ENCODE data around the gene CTDSP2.
A peak's percentile ranks its signal among the peaks of the same experiment; 100 is the strongest.
"Not testable (repeated sequence)": the region's sequence is repeated elsewhere in the genome, so short reads cannot be mapped to it uniquely, and the experiment has no call there.

CTDSP2 gene

GRCh38 chr12:57777367-57777766, 69.2 kb downstream of the CTDSP2 start:
- DNase-seq, result no peak

DNA sequence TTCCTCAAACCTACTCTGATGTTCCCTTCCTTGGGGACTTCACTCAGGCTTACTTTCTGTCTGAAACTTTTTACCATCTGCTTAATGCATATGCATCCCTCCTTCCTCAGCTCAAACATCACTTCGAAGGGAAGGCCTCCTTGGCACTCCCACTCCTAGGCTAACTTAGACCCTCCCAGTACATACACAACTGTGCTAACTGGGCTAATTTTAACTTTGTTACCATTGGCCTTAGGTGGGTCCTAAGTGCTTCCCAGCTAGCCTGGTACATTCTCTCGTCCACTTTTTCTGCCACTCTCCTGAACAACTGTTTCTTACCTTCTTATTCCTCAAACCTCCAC, 70.3 kb downstream of the CTDSP2 start:
- no peak for DNase-seq

- DNase-seq, result no peak
Measured at GRCh38 chr12:57775563-57776246, 70.8 kb downstream of the CTDSP2 start.

- DNase-seq, result no peak
Measured at GRCh38 chr12:57775044-57775443, 71.5 kb downstream of the CTDSP2 start.

GRCh38 chr12:57774634-57775033, 71.9 kb downstream of the CTDSP2 start:
- DNase-seq, result not testable (repeated sequence)

- peak; percentile 75 for DNase-seq
Measured at GRCh38 chr12:57772429-57773322, 73.9 kb downstream of the CTDSP2 start, which contains the start of gene EEF1AKMT3. TSS of gene EEF1AKMT3 (plus strand) at chr12:57772614. CDS start at chr12:57772725, 111 bp downstream.

DNA sequence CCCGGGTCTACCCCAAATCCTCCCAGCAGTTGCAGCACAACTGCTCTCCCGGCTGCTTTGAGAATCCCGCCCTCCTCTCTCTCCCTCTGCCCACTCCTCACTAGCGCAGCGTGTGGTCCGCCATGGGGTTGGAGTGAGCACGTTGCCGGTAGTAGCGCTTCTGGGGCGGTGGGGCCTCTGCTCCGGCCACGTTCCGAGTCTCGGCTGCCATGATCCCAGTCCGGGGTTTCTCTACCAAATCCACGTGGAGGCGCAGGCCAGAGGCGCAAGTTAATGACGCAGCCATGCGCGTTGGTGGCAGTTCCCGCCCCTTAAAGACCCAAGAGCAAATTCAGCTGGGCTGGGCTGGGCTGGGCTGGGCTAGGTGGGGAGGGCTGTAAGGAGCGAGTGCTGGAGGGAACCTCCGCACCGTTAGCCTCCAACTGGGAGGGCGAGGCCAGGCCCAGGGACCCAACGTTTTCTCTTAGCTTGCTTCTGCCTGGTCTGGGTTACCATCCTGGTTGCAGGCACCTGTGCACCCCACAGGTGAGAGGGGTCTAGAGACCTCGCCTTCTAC, 74.6 kb downstream of the CTDSP2 start, which contains the start of gene METTL1:
Gene METTL1 (minus strand): TSS at position 233 of the 556 bp plus-strand sequence. CDS start 22 bp downstream, at position 211.
- peak; percentile 98 for DNase-seq

- DNase-seq, result peak; percentile 95
Measured at GRCh38 chr12:57771236-57771872, 75.2 kb downstream of the CTDSP2 start.

- no peak for DNase-seq
Measured at GRCh38 chr12:57770734-57771133, 75.8 kb downstream of the CTDSP2 start.

All from EL (cell line).